ENCODE data around the gene SCUBE1.

- TF ChIP-seq CTCF (conservative IDR thresholded peaks at IDR 0.05; ENCODE audit: low read length) (no peak), EZH2phosphoT487 (IDR thresholded peaks at IDR 0.05; ENCODE audit: borderline replicate concordance, low read depth, low read length) (no peak)
Observed at GRCh38 chr22:43313890-43314474, 29.2 kb downstream of the SCUBE1 start.
